ENCODE measurements around the gene FUT3.

Gene FUT3

DNA sequence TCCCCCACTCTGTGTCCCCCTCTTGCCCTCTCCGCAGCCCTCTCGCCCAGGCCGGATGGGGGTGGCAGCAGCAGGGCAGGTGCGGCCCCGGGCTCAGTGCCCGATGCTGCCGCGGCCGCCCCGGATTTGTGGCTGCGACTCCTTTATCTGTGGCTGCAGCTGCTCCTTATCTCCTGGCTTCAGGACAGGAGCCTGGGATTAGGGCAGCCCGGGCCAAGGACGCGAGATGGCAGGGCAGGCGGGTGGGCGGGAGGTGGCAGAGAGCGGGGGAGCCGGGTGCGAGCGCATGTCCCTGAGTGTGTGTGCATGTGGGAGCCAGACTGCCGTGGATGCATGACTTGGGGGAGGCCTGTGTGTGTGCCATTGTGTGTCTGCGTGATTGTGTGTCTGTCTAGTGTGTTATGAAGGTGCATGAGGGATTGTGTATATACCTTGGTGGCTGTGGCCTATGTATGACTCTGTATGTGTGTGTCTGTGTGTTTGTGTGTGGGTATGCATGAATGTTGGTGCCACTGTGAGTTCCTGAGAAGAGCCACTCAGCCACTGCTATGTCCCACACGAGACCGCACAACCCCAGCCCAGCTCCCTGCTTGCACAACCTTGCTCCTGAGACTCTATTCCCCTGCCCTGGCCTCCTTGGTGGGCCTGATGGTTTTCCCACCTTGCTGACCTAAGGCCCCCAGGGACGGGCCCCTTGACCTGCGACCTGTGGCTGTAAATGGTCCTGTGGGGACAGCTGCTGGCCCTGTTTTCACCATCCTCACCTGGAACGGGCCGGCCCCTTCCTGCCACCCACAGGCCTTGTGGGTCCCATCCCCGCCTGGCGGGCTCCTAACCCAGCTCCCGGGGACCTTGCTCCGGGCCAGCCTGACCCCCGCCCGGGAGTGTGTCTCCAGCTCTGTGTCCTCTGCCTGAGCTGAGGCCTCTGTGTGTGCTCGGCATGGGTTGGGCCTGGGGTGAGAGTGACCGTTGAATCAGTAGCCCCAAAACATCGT is 51.7 kb downstream of the FUT3 start:
- no peak for DNase-seq

DNA sequence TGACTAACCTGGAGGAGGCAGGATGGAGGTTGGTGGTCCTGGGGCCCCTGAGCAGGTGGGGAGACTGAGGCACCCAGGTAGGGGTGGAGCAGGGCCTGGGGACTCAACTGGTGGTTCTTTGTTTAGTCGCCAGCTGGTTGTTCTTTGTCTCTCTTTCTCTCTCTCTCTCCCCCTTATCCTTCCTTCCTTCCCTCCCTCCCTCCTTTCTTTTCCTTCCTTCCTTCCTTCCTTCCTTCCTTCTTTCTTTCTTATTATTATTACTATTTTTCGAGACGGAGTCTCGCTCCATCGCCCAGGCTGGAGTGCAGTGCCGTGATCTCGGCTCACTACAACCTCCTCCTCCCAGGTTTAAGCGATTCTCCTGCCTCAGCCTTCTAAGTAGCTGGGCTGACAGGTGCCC is 53.0 kb downstream of the FUT3 start:
- DNase-seq, result no peak

DNA sequence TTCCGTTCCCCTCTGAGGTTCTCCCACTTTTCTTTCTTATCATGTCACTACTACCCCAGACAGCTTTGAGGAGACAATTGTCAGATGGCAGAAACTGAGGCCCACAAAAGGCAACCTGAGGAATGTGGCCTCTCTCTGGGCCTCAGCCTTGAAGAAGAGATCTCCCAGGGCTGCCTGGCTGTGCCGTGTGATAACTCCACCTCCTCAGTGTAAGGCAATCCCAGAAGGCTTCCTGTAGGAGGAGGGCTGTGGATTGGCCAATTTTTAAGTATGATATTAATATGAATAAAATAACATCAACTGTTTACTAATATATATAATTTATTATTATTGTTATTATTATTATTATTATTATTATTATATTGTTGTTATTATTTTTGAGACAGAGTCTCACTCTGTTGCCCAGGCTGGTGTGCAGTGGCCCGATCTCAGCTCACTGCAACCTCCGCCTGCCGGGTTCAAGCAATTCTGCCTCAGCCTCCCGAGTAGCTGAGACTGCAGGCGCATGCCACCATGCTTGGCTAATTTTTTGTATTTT is 55.8 kb downstream of the FUT3 start:
- no peak for DNase-seq

DNA sequence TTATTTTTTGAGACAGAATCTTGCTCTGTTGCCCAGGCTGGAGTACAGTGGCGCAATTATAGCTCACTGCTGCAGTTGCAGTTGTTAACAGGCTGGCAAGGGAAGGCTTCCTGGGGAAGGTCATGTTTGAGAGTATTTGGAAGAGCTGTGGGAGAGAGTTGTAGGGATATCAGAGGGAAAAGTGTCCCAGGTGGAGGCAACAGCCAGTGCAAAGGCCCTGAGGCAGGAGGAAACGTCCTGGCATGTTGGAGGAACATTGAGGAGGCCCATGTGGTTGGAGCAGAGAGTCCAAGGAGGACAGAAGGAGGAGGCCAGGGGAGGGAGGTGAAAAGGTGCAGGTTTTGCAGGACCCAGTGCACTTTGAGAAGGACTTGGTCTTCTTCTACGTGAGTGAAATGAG is 58.1 kb downstream of the FUT3 start:
- DNase-seq, result no peak

Data from NCI-H345 (cell line).